HL-60 (cell line): ENCODE data around the gene PRG3.

Experiments
- DNase-seq, 2 experiments: peaks; one replicate each; pipeline ENCODE4 v3.0.0-alpha.2; 2010 to 2020; ENCODE audit warnings: low read depth in 1 of 2, low spot score in 1 of 2
- H3K27ac ChIP-seq: fragments of 250-450 bp; sonication (Bioruptor Pico); replicated peaks from 2 replicates; pipeline ENCODE4 v1.5.1; 2020; ENCODE audit warnings: mild to moderate bottlenecking, moderate library complexity
- H3K27me3 ChIP-seq: fragments of 250-450 bp; sonication (Bioruptor Pico); 2 replicates; pipeline ENCODE4 v1.5.1; 2021; ENCODE audit warnings: mild to moderate bottlenecking, moderate library complexity; ENCODE audit not compliant: insufficient read depth, poor library complexity, severe bottlenecking
- H3K4me3 ChIP-seq: replicated peaks from 2 replicates; pipeline ENCODE4 v1.5.1; 2011; ENCODE audit warnings: mild to moderate bottlenecking, control low read depth, low read length; ENCODE audit not compliant: insufficient read depth
- GABPA ChIP-seq: IDR thresholded peaks from 2 replicates; pipeline ENCODE4 v1.6.1; 2012; ENCODE audit warnings: low read depth
- POLR2AphosphoS5 ChIP-seq: IDR thresholded peaks from 2 replicates; pipeline ENCODE4 v1.6.1; 2012; ENCODE audit warnings: low read depth
- REST ChIP-seq: IDR thresholded peaks from 2 replicates; pipeline ENCODE4 v1.6.1; 2012; ENCODE audit warnings: low read depth; ENCODE audit not compliant: insufficient replicate concordance
- SPI1 ChIP-seq: IDR thresholded peaks from 2 replicates; pipeline ENCODE4 v1.6.1; 2012; ENCODE audit warnings: low read depth, mild to moderate bottlenecking, borderline replicate concordance
- TF ChIP-seq, protein P1 (sequence below): IDR thresholded peaks from one replicate; pipeline ENCODE4 v1.5.1; 2011; ENCODE audit warnings: low read length, control low read depth, inconsistent platforms; ENCODE audit not compliant: insufficient read depth

The PRG3 gene

DNA sequence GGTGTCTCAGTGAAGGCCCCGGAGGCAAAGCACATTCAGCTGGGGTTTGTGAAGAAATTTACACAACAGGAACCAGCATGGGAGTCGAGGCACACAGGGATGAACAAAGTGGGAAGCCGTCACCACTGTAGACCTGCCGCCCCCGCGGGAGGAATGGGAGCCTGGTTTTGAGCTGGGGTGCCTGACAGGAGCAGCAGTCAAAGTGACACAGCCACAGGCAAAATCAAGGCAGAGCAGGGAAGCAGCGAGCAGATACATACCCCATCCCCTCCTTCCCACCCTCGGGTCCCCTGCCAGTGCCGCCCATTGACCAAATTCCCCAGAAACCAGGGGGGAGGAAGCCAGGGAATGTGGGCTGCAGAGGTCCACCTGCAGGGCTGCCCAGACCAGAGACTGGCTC lies 22.0 kb downstream of the PRG3 start:
- DNase-seq: no peak
- Histone ChIP-seq H3K4me3 (no peak overlapping the region), H3K27ac (no peak overlapping the region), H3K27me3 (no peaks in the 10 kb centered on the region)
- TF ChIP-seq POLR2AphosphoS5 (no peak), REST (no peak), GABPA (no peak), SPI1 (no peak)
- TF ChIP-seq, protein P1, sequence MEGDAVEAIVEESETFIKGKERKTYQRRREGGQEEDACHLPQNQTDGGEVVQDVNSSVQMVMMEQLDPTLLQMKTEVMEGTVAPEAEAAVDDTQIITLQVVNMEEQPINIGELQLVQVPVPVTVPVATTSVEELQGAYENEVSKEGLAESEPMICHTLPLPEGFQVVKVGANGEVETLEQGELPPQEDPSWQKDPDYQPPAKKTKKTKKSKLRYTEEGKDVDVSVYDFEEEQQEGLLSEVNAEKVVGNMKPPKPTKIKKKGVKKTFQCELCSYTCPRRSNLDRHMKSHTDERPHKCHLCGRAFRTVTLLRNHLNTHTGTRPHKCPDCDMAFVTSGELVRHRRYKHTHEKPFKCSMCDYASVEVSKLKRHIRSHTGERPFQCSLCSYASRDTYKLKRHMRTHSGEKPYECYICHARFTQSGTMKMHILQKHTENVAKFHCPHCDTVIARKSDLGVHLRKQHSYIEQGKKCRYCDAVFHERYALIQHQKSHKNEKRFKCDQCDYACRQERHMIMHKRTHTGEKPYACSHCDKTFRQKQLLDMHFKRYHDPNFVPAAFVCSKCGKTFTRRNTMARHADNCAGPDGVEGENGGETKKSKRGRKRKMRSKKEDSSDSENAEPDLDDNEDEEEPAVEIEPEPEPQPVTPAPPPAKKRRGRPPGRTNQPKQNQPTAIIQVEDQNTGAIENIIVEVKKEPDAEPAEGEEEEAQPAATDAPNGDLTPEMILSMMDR: no peak

- Histone ChIP-seq H3K27ac (no peak overlapping the region), H3K4me3 (no peak overlapping the region), H3K27me3 (no peaks in the 10 kb centered on the region)
- no peak for TF ChIP-seq REST
- no peak for TF ChIP-seq SPI1
- TF ChIP-seq GABPA: no peak
- no peak for TF ChIP-seq POLR2AphosphoS5
- TF ChIP-seq, protein P1: no peak
- no peak for DNase-seq
Observed at GRCh38 chr11:57358543-57358961, 22.4 kb downstream of the PRG3 start.

GRCh38 chr11:57357856-57358255 lies 23.1 kb downstream of the PRG3 start:
- Histone ChIP-seq H3K27ac (no peak overlapping the region), H3K4me3 (no peak overlapping the region), H3K27me3 (no peaks in the 10 kb centered on the region)
- peak in 1 of 2 experiments; percentile 33 for DNase-seq
- TF ChIP-seq, protein P1: no peak
- TF ChIP-seq POLR2AphosphoS5: no peak
- no peak for TF ChIP-seq SPI1
- TF ChIP-seq GABPA: no peak
- TF ChIP-seq REST: no peak
